SKM-1 treated with dmso at 0.1 percent for 144 hours (cell line): ENCODE measurements around the gene GLYAT.
A peak's percentile ranks its signal among the peaks of the same experiment; 100 is the strongest.
"Not testable (repeated sequence)": the region's sequence is repeated elsewhere in the genome, so short reads cannot be mapped to it uniquely, and the experiment has no call there.

ENCODE experiments used
- DNase-seq: peaks from one replicate; lab custom pipeline; 2025; ENCODE audit not compliant: unreplicated experiment; lab: John Stamatoyannopoulos, UW

Gene GLYAT

DNA sequence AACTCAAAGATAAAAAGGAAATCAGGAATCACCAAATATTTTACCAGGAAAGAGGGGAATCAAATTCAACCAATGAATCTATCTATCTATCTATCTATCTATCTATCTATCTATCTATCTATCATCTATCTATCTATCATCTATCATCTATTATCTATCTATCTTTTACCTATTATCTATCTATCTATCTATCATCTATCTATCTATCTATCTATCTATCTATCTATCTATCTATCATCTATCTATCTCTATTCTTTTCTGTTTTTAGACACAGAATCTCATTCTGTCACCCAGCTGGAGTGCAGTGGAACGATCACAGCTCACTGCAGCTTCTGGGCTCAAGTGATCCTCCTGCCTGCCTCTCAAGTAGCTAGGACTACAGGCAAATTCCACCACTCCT is 54.2 kb downstream of the GLYAT start:
- not testable (repeated sequence) for DNase-seq

DNA sequence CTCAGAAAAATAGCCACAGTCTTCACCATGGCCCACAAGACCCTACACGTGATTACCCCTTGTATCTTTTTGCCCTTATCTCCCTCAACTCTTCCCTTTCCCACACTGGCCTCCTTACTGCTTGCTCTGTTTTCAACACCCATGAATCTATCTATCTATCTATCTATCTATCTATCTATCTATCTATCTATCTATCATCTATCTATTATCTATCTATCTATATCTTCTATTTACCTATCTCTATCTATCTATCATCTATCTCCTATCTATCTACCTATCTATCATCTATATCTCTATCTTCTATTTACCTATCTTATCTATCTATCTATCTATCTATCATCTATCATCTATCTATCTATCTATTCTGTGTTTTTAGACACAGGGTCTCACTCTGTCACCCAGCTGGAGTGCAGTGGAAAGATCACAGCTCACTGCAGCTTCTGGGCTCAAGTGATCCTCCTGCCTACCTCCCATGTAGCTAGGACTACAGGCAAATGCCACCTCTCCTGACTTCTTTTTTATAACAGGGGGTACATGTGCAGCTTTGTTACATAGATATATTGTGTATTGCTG is 55.1 kb downstream of the GLYAT start:
- no peak for DNase-seq

DNA sequence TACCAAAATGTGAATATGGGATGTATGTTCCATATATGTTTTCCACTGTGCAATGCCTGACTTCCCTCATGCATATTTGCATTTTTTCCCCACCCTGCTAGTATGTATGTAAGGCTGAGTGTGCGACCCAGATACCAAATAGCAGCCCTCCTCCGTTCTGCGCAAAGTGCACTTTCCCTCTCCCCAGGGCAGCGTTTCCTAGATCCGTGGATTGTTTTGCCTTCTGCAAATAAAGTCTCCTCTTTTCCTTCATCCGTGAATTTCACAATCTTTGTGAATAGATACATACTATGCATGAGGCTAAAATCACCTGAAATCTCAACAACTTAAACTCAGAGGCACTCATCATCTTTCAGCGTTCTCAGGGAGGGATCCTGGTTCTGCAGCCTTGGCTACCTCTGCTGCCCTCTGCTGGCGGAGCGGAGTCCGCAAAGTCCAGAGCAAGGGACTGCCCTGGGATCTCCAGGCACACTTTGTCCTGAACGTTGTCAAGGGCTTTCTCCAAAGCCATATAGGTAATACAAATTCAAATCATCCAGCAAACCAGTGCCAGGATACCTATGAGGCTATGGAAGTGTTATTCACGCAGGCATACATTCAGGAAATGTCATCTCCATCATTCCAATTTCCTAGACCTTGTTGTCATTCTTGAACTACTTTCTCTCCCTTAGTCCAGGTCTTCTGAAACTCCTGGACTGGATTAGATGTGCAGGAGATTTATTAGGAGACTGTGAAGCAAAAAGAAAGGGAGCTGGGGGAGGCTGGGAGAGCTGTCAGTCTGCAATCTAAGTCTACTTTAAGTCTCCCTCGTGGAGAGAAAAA is 56.2 kb downstream of the GLYAT start:
- peak; percentile 55 for DNase-seq

DNA sequence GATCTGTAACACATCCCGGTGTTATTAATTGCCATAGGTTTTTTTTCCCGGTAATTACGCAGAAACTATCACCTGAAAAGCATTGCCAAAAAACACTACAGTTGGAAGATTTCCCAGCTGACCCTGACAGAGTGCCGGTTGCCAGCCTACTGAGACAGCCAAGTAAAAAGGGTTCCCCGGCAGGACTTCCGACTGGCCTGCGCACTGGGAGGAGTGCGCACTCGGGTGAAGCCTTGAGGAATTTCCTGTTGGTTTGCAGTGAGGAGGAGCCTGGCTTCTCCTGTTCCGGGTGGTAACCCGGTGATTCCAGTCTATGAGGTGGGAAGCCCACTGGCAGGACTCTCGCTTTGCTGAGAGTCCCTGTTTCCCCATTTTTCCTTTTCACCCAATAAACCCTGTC is 57.1 kb downstream of the GLYAT start:
- no peak for DNase-seq

DNA sequence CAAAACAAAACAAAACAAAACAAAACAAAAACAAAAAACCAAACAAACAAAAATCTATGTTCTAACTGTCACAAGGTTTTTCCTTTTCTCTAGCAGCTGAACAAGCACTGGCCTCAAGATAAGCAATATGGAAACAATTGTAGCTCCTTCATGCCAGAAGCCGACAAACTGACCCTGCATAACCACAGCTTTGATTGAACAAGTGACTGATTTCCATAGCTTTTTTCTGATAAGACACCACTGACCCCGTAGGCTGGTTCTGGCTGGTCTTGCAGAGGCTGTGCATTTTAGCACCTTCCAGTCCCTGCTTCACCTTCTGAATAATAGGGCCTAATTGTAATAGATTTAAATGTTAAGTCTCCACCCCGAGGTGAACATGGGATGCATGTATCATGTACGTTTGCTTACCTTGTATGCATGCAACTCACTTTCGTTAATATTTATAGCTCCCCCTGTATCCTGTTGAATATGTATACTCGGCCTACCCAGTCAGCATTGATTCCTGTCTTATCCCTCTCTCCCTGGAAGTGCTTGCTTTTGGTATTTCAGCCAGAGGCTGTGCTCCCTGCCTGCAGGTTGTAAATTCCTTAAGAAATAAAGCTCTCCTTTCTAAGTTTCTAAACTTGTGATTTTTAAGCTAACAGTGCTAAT is 59.6 kb downstream of the GLYAT start:
- DNase-seq = no peak

DNA sequence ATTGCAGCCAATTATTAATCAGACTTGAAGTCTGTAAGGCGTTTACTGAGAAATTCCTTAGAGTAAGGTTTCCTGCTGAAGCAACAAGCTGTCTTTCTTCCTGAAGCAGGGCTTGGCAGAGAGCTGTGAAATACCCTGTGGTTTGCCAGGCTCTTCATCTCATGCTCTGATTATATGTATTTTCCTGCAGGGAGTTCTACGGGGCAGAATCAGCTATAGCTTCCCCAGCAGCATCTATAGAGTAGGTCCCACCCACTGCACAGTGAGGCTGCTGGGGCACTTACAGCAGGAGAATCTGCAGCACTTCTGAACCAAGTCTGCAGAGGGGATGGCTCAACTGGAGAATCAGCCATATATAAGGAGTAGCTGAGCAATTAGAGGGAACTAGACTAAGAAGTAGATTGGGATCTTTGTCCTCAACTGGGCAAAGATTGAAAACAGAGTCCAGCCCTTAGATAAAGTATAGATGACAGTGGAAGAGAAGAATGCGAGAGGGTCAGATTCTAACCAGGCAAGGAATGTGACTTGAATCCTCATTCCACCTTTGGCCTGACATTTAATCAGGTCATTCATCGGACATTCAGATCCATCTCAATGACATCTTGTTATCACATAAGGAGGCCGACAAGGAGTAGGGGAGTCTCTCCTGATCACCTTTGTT is 71.7 kb downstream of the GLYAT start:
- DNase-seq = no peak

DNA sequence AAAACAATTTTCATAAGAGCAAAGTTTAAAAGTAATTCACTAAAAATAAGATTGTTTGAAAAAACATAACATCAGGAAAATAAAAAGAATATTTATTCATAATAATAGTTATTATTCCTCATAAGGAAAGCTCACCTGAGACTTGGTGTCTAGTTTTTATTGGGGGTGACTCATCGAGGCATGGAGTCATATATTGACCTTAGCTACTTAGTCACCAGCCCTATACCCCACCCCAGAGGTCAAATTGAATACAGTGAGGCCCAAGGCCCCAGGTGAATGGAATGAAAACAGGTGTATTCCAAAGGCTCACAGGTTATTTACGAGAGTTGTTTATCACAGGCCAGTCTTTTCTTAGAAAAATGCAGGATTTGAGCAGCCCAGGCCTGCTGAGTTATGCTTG is 72.3 kb downstream of the GLYAT start:
- DNase-seq = no peak
